22Rv1 (cell line): ENCODE data around the gene MDM2.

ENCODE experiments used
- ZFX ChIP-seq: fragments of 450-650 bp; IDR thresholded peaks from 2 replicates; pipeline ENCODE4 v1.6.1; 2017; ENCODE audit warnings: antibody characterized with exemption, borderline replicate concordance
- TF ChIP-seq, protein P1 (sequence below): fragments of 450-650 bp; IDR thresholded peaks from 2 replicates; pipeline ENCODE4 v1.5.1; 2017; ENCODE audit warnings: mild to moderate bottlenecking

DNA sequence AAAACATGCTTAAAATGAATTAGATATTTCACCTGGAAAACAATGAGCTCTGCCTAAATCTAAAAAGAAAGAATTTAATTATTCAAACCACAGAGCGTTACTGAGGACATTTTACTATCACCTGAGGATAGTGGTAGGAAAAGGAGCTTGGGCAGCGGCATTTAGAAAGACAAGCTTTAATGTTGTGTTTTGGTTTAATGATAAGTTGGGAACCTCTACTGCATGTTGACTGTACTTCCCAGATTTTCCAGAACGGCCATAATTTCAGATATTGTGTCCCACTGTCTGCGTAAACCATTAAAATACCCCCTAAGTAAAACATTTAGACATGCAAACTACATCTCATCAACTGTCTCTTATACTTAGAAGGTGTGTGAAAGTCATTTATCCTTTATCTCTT lies 69.6 kb downstream of the MDM2 start:
- TF ChIP-seq, protein P1, sequence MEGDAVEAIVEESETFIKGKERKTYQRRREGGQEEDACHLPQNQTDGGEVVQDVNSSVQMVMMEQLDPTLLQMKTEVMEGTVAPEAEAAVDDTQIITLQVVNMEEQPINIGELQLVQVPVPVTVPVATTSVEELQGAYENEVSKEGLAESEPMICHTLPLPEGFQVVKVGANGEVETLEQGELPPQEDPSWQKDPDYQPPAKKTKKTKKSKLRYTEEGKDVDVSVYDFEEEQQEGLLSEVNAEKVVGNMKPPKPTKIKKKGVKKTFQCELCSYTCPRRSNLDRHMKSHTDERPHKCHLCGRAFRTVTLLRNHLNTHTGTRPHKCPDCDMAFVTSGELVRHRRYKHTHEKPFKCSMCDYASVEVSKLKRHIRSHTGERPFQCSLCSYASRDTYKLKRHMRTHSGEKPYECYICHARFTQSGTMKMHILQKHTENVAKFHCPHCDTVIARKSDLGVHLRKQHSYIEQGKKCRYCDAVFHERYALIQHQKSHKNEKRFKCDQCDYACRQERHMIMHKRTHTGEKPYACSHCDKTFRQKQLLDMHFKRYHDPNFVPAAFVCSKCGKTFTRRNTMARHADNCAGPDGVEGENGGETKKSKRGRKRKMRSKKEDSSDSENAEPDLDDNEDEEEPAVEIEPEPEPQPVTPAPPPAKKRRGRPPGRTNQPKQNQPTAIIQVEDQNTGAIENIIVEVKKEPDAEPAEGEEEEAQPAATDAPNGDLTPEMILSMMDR, result no peak
- no peak for TF ChIP-seq ZFX
